Measurements from ENCODE around the gene MGAT1.

Gene MGAT1

DNA sequence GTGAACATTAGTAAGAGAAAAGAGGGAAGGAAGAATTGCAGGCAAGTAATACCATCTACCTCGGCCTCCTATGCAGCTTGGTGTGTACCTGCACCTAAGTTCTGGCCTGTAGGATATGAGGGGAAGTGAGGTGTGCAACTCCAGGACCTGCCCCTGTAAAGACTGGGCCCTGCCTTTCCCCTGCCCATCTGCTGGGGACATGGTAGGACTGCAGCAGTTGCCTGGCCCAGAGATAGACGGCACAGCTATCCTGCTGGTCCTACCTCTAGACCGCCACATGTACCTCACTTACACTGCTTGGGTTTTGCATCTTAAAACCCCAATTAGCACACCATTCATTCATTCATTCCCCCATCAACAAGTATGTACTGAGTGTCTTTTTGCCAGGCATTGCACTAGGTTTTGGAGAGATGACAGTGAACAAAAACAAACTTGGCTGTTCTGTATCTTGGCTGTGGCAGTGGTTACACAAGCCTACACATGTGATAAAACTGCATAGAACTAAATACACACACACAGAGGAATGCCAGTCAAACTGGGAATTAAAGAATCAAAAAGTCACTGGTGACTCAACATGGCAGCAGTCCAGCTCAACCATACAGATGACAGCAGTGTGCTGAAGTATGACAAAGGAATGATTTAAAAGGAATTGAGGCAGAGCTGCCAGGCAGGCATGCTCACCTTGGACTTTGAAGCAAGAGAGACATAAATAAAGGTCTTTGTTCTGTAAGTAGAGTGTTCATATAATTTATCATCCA is 23.3 kb upstream of the MGAT1 start:
- H3K27ac ChIP-seq: no peak overlapping the region
- no peak overlapping the region for H3K4me3 ChIP-seq
- H3K9me3 ChIP-seq (ENCODE audit: low read depth, low read length): no peaks in the 10 kb centered on the region
- no peak for DNase-seq (ENCODE audit: low read depth, low spot score)
- TF ChIP-seq POLR2AphosphoS5 (IDR thresholded peaks at IDR 0.05; ENCODE audit: borderline replicate concordance, low read depth, low read length): no peak
- no peak for TF ChIP-seq EZH2 (IDR thresholded peaks at IDR 0.05)
- no peak for TF ChIP-seq FOXP2 (optimal IDR thresholded peaks at IDR 0.05; ENCODE audit: control extremely low read depth, extremely low read length, insufficient read depth)
- H3K9ac ChIP-seq (ENCODE audit: insufficient read length): no peak overlapping the region
- H3K36me3 ChIP-seq (ENCODE audit: insufficient read depth, low read length): no peaks in the 10 kb centered on the region

DNA sequence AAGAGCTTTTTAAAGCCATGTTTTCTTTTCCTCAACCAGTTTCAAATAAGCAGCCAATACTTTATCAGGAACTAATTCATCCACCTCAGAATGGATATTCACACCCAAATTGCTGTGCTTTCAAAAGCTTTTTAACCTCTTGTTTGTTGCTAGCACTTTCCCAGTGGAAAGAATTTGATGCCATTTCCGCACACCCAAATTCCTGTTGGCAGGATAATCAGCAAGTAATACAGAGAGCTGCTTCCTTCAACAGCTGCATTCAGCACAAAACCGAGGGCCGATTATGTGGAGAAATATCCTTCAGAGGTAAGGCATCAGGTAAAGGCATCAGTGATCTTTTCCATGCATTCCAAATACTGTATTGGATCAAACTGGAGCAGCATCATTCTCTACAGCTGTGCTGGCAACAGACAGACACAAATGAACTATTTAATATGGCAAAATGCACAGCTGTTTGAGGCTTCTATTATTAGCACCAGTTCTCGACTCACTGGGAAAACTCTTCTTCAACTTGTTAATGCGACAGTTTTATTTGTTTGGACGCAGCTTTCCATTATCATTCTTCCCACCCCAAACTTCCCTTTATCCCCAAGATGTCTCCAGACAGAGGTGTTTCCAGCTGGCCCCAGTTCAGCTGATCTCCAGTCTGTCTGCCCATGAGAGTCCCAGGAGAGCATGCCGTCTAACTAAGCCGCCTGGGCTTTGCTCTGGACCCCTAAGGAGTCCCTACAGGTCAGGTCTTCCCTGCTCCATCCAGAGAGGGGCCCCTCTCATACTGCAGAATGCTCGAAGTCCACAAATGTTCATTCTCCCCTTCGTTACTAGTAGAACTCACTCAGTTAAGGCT is 22.2 kb upstream of the MGAT1 start:
- Histone ChIP-seq H3K9me3 (ENCODE audit: low read depth, low read length) (no peaks in the 10 kb centered on the region), H3K36me3 (ENCODE audit: insufficient read depth, low read length) (no peaks in the 10 kb centered on the region), H3K9ac (ENCODE audit: insufficient read length) (no peak overlapping the region), H3K27ac (no peak overlapping the region), H3K4me3 (no peak overlapping the region)
- TF ChIP-seq POLR2AphosphoS5 (IDR thresholded peaks at IDR 0.05; ENCODE audit: borderline replicate concordance, low read depth, low read length) (no peak), EZH2 (IDR thresholded peaks at IDR 0.05) (no peak), FOXP2 (optimal IDR thresholded peaks at IDR 0.05; ENCODE audit: control extremely low read depth, extremely low read length, insufficient read depth) (no peak)
- no peak for DNase-seq (ENCODE audit: low read depth, low spot score)

DNA sequence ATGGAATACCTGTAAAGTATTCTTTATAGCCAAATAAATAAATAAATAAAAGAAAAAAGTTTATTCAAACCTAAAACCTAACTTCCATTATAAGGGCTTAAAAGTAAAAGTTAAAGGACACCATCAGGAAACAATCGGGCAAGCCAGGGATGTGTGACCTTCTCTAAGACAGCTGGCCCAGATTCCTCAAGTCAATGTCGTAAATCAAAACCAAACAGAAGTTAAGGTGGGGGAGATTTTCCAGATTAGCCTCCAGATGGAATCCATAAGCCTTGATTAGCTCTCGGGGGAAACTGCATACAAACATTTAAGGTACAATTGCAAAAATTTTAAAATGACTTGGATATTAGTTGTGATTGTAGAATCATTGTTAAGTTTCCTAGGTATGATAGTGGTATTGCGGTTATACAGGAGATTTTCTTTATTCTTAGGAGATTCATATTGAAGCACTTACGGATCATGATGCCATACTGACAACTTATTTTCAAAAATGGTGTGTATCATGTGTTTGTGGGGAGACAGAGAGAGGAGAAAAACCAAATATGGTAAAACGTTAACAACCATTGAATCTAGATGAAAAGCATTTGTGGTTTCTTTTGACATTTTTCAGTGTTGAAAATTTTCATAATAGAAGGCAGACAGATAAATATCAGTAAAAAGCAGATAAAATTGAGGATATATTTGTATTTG is 21.5 kb upstream of the MGAT1 start:
- no peaks in the 10 kb centered on the region for H3K9me3 ChIP-seq (ENCODE audit: low read depth, low read length)
- no peak overlapping the region for H3K9ac ChIP-seq (ENCODE audit: insufficient read length)
- H3K4me3 ChIP-seq: no peak overlapping the region
- H3K27ac ChIP-seq: no peak overlapping the region
- DNase-seq (ENCODE audit: low read depth, low spot score): no peak
- no peaks in the 10 kb centered on the region for H3K36me3 ChIP-seq (ENCODE audit: insufficient read depth, low read length)
- TF ChIP-seq EZH2 (IDR thresholded peaks at IDR 0.05): no peak
- TF ChIP-seq FOXP2 (optimal IDR thresholded peaks at IDR 0.05; ENCODE audit: control extremely low read depth, extremely low read length, insufficient read depth): no peak
- TF ChIP-seq POLR2AphosphoS5 (IDR thresholded peaks at IDR 0.05; ENCODE audit: borderline replicate concordance, low read depth, low read length): no peak

GRCh38 chr5:180823346-180823745 is 20.7 kb upstream of the MGAT1 start:
- H3K4me3 ChIP-seq: no peak overlapping the region
- TF ChIP-seq FOXP2 (optimal IDR thresholded peaks at IDR 0.05; ENCODE audit: control extremely low read depth, extremely low read length, insufficient read depth) (no peak), EZH2 (IDR thresholded peaks at IDR 0.05) (no peak), POLR2AphosphoS5 (IDR thresholded peaks at IDR 0.05; ENCODE audit: borderline replicate concordance, low read depth, low read length) (no peak)
- no peak overlapping the region for H3K27ac ChIP-seq
- no peak for DNase-seq (ENCODE audit: low read depth, low spot score)
- H3K36me3 ChIP-seq (ENCODE audit: insufficient read depth, low read length): no peaks in the 10 kb centered on the region
- H3K9ac ChIP-seq (ENCODE audit: insufficient read length): no peak overlapping the region
- H3K9me3 ChIP-seq (ENCODE audit: low read depth, low read length): no peaks in the 10 kb centered on the region

- Histone ChIP-seq H3K9me3 (ENCODE audit: low read depth, low read length) (no peaks in the 10 kb centered on the region), H3K36me3 (ENCODE audit: insufficient read depth, low read length) (no peaks in the 10 kb centered on the region), H3K27ac (no peak overlapping the region), H3K4me3 (no peak overlapping the region), H3K9ac (ENCODE audit: insufficient read length) (no peak overlapping the region)
- DNase-seq (ENCODE audit: low read depth, low spot score): no peak
- TF ChIP-seq EZH2 (IDR thresholded peaks at IDR 0.05): no peak
- no peak for TF ChIP-seq POLR2AphosphoS5 (IDR thresholded peaks at IDR 0.05; ENCODE audit: borderline replicate concordance, low read depth, low read length)
- no peak for TF ChIP-seq FOXP2 (optimal IDR thresholded peaks at IDR 0.05; ENCODE audit: control extremely low read depth, extremely low read length, insufficient read depth)
Observed at GRCh38 chr5:180821538-180821937, 18.9 kb upstream of the MGAT1 start.

DNA sequence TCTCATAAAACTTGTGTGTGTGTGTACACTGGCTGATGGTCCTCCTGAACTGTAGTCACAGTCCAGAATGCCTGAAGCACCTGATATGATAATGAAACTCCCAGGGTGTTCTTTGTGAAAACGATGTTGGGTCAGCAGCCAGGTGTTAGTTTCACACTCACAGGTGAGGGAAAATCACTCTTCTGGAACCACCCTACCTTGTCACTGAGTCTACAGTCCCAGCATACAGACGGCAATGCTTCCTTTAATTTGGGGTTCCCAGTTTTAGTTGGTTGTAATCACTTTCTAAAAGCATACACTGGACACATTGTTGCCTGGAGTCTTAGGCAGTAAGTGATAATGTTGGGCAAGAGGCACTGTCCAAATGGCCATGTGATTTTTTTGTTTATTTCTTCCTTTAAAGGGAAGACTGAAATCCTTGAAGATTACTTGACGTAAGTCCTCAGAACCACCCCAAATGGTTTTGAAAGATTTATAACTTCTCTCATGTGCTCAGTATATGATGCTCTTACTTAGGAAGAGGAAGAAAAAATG is 18.2 kb upstream of the MGAT1 start:
- Histone ChIP-seq H3K9ac (ENCODE audit: insufficient read length) (no peak overlapping the region), H3K27ac (no peak overlapping the region), H3K9me3 (ENCODE audit: low read depth, low read length) (no peaks in the 10 kb centered on the region), H3K4me3 (no peak overlapping the region), H3K36me3 (ENCODE audit: insufficient read depth, low read length) (no peaks in the 10 kb centered on the region)
- DNase-seq (ENCODE audit: low read depth, low spot score): no peak
- TF ChIP-seq POLR2AphosphoS5 (IDR thresholded peaks at IDR 0.05; ENCODE audit: borderline replicate concordance, low read depth, low read length): no peak
- no peak for TF ChIP-seq EZH2 (IDR thresholded peaks at IDR 0.05)

DNA sequence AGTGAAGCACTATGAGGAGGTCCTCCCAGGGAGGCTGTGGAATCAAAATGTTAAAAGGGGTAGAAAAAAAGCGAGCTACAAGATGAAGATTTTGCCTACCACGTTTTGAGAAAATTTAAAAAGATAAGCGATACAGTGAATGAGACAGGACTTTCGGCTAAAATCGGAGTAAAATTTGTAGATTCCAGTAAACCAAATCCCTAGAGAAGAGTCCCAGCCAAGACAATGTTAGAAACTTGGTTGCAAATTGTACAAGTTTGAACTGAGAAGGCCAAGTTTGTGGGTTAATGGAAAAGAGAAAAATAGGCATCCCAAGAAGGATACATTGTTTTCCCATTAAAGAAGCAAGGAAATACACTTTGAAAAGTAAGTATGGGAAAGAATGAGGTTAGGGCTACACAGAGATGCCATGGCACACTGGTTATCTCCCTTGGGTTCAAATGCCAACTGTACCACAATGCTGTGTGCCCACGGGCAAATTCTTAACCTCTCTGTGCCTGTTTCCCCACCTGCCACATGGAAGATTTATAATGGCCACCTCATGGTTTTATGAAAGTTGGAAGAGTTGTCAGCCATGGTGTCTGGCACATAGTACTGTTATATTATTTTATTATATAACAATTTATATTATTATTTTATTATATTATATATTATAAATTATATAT is 16.2 kb upstream of the MGAT1 start:
- Histone ChIP-seq H3K36me3 (ENCODE audit: insufficient read depth, low read length) (no peaks in the 10 kb centered on the region), H3K27ac (no peak overlapping the region), H3K9ac (ENCODE audit: insufficient read length) (no peak overlapping the region), H3K9me3 (ENCODE audit: low read depth, low read length) (no peaks in the 10 kb centered on the region), H3K4me3 (no peak overlapping the region)
- DNase-seq (ENCODE audit: low read depth, low spot score): no peak
- no peak for TF ChIP-seq POLR2AphosphoS5 (IDR thresholded peaks at IDR 0.05; ENCODE audit: borderline replicate concordance, low read depth, low read length)
- no peak for TF ChIP-seq EZH2 (IDR thresholded peaks at IDR 0.05)
- TF ChIP-seq FOXP2 (optimal IDR thresholded peaks at IDR 0.05; ENCODE audit: control extremely low read depth, extremely low read length, insufficient read depth): no peak

All from SK-N-MC (cell line).